ENCODE results near the gene TMUB2.

The TMUB2 gene

GRCh38 chr17:44176671-44177501 is 9.9 kb upstream of the TMUB2 start:
- no peak for DNase-seq

- no peak for DNase-seq
Observed at GRCh38 chr17:44177640-44178039, 9.1 kb upstream of the TMUB2 start.

DNA sequence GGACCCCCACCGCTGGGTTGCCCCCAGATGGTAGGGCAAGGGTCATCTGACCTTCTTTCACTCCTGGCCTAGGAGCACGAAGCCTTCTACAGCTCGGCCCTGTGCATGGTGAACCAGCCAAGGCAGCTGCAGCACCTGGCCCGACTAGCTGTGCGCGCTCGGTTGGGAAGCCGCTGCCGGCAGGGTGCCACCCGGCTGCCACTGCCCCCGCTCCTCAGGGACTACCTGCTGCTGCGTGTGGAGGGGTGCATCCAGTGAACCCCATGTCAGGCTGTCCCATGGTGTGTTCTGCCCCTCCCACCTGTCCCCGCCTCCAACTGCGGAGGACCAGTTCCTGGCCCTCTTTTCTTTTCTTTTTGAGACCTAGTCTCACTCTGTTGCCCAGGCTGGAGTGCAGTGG is 8.6 kb upstream of the TMUB2 start:
- DNase-seq, result no peak

GRCh38 chr17:44183024-44183423 is 3.7 kb upstream of the TMUB2 start:
- DNase-seq, result no peak

DNA sequence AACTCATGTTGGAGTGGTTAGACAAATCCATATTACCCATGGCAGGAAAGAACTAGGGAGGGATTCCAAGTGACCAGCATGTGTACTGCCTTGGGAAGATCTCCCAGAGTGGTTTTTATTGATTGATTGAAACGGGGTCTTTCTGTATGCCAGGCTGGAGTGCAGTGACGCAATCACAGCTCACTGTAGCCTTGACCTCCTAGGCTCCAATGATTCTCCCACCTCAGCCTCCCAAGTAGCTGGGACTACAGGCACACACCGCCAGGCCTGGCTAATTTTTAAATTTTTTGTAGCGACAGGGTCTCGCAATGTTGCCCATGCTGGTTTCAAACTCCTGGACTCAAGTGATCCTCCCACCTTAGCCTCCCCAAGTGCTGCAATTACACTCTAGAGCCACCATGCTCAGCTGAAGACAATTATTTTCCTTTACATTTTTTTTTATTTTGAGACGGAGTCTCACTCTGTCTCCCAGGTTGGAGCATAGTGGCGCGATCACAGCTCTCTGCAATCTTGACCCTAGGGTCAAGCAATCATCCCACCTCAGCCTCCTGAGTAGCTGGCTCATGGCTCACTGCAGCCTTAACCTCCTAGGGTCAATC is 2.5 kb upstream of the TMUB2 start:
- no peak for DNase-seq

- DNase-seq, result peak in 1 of 2 experiments; percentile 54
Observed at GRCh38 chr17:44187131-44187899, 543 bp downstream of the TMUB2 start.

GRCh38 chr17:44188576-44189403 is 2.0 kb downstream of the TMUB2 start:
- no peak for DNase-seq

GRCh38 chr17:44190481-44190880 is 3.7 kb downstream of the TMUB2 start:
- no peak for DNase-seq

DNA sequence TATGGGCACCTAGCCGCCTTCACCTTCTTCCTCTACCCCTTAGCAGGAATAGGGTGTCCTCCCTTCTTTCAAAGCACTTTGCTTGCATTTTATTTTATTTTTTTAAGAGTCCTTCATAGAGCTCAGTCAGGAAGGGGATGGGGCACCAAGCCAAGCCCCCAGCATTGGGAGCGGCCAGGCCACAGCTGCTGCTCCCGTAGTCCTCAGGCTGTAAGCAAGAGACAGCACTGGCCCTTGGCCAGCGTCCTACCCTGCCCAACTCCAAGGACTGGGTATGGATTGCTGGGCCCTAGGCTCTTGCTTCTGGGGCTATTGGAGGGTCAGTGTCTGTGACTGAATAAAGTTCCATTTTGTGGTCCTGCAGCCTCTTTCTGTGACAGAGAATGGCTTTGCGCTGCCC is 4.6 kb downstream of the TMUB2 start:
- no peak for DNase-seq

DNA sequence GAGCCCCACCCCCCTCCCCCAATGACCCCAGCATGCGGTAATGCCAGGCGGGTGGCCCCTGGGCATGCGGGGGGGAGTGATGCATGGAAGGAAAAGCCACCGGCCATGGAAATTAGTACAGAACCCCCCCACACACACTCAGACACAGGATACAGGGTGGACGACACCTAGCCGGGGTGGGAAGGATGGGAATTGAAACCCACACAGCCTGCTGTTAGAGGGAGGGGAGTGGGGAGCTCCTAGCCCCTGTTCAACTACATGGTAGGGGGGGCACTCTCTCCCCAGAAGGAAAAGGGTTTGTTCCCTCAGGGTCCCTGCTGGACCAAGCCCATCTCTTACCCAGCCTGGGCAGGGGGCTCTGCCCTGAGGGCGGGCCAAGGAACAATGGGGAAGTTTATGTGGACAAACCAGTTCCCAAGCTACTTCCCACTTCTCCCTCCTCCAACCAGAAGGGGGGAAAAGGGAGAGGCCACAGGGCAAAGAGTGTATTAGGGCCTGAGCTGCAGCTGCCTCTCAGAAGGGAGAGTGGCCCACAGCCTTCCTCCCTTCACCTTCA is 5.2 kb downstream of the TMUB2 start:
- peak in 1 of 2 experiments; percentile 12 for DNase-seq

DNA sequence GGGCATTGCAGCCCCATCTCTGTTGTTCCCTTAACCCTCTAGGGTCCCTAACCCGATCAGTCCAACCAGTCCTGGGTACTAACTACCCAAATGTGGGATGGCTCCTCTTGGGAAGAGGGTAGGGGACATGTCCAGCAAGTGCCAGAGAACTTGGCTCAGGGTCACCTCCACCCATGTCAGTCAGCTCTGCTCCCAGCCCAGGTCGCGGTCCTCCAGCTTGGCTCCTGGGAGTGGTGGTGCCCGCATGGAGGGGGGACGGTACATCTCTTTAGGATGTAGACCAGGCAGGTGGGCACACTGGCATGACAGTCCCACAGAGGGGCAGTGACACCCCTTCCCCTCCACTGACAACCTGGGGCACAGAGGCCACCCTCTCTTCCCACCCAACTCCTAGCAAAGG is 6.0 kb downstream of the TMUB2 start:
- DNase-seq, result no peak

- DNase-seq, result no peak
Observed at GRCh38 chr17:44193326-44194084, 6.7 kb downstream of the TMUB2 start.

DNA sequence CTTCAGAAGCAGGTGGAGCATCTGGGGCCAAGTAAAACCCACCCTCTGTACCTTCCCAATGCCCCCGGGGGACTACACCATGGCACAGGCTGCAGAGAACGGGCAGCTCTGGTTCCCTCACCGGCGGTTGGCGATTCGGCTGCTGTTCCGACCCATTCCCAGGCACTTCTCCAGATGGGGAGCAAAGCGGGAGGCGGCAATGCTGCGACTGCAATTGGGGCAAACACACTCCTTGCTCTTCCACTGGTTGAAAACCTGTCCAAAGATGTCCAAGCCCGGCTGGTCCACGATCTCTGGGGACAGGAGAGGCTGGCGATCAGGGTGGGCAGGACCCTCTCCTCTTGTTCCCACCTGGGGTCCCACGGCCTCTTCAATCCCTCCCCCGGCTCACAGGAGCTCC is 10.3 kb downstream of the TMUB2 start:
- DNase-seq, result no peak

DNA sequence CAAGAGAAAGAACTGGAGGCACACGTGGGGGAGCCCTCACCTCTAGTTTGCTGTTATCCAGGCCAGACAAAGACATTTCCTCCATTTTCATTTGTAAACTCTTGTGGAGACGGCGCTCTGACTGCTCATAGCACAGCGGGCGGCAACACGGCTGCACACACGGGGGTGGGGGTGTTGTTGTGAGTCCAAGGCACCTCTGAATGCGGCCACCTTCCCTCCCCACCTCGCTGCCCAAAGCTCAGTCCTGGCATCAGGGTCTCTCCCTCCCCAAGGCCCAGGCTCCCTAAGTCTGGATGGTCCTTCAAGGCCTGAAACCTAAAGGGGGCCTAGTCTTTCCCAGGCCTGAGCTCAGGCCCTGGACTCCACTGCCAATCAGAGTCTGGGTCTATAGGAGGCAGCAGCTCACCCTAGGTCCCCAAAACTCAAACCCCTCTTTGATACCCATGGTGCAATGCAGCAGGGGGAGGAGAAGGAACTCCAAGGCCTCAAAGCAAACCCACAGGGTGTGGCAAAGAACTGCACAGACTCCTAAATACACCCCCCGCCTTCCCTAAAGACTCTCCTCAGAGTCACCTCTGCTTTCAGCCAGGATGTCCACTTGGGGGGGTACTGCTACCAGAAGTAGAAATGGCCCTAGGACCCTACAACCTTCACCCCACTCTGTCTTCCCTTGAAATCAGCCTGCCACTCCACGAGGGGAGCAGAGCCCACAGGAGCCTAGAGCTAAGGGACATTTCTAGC is 11.4 kb downstream of the TMUB2 start:
- peak; percentile 77 to 80 for DNase-seq

DNA sequence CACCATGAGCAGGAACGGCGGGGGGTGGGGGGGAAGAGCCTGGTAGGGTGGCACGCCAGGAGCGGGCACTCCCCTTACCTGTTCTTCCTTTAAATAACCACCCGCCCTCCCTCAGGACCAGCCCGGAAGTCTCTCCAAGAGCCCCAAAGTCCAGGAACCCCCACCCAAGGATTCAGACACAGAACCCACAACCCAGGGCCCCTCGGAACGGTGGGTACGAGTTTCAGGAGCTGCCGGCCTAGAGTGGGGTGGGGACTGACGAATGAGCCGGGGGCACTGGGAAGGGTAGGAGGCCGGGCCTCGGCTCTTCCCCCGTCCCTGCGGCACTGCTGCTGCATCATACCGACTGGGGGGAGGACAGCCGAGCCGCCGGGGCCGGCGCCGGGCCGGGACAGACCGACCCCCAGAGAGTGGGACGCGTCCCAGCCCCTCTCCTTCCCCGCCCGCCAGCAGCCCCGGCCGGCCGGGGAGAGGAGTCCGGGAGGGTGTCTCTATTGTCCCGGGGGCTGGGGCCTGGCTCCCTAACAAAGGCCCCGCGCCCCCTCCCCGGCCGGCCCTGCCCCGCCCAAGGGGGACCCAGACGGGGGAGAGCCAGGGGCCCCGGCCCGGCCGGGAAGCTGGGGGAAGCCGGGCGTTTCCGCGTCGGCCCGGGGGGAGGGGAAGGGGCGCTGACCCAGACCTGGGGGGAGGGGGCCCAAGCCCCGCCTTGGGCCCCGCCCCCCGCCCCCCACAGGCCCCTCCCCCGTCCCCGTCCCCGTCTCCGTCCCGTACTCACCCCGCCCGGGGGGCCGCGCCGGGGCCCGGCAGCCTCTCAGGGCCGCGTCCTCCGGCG is 12.2 kb downstream of the TMUB2 start:
- DNase-seq, result peak; percentile 20 to 40

DNA sequence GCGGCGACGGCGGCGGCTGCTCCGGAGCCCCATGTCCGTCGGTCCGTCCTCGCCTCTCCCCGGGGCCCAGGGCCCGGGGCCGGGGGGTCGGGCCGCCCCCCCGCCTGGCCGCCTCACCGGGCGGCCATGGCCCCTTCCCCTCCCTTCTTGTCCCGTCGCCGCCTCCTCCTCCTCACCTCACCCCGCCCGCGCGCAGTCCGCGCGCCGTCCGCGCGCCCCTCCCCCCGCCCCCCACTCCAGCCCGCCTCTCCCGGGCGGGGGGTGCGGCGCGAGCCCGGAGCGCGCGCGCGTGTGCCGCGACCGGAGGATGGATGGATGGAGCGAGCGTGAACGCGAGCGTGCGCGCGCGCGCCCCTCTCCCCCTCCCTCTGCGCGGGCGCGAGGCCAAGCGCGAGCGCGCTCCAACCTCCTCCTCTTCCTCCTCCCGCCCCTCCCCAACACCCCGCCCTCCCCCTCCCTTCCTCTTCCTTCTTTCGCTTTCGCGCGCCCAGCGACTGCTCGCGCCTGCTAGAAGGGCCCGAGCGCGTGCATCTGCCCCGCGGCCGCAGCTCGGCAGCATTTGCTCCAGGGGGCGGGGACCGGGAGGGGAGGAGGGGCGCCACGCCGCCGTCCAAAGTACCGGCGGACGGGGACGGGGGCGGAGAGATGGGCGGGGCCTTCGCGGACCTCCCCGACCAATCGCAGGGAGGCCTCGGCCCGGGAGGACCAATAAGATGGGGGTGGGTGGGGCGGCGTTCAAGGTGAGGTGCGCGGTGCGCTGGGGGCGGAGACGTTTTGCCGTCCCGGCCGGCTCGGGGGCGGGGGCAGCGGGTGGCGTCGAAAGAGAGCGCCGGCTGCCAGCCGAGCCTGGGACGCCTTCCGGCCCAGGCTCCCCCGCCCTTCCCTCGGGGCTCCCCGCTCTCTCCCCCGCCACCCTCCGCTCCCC is 13.0 kb downstream of the TMUB2 start, which contains the start of gene ATXN7L3:
Gene ATXN7L3 (minus strand): TSS at position 332 of the 925 bp plus-strand sequence. CDS start 1,814 bp downstream, outside the sequence.
- DNase-seq, result peak; percentile 92 to 94

GRCh38 chr17:44200478-44201155 is 13.8 kb downstream of the TMUB2 start:
- peak in 1 of 2 experiments; percentile 47 for DNase-seq

- DNase-seq, result no peak
Observed at GRCh38 chr17:44202756-44203155, 16.0 kb downstream of the TMUB2 start.
